Vagina (tissue), 2 donors: Measurements from ENCODE around the gene CABLES2. TPM values are rescaled to one million over a fixed set of nuclear protein-coding genes. Genes with fewer than 3 reads are reported as not detected.

Source experiments
- DNase-seq, 2 donors: peaks; one replicate each; pipeline ENCODE4 v3.0.0-alpha.2; 2017; ENCODE audit errors: extremely low spot score in 2 of 2
- H3K27ac ChIP-seq: fragments of 200-600 bp; sonication (generic); one replicate; pipeline ENCODE4 v1.5.1; 2019
- H3K27me3 ChIP-seq: fragments of 200-600 bp; sonication (generic); one replicate; pipeline ENCODE4 v1.5.1; 2019
- H3K36me3 ChIP-seq, 2 donors: fragments of 200-600 bp; sonication (generic); one replicate each; pipeline ENCODE4 v1.5.1; 2017 to 2019
- H3K4me1 ChIP-seq: fragments of 200-600 bp; sonication (generic); one replicate; pipeline ENCODE4 v1.5.1; 2019
- H3K4me3 ChIP-seq, 2 donors: fragments of 200-600 bp; sonication (generic); 1 replicate in 1 of 2; 2 replicates in 1 of 2; pipeline ENCODE4 v1.5.1; 2016 to 2019
- H3K9me3 ChIP-seq: fragments of 200-600 bp; sonication (generic); one replicate; pipeline ENCODE4 v1.5.1; 2019
- POLR2A ChIP-seq, 2 donors: fragments of 450-650 bp; IDR thresholded peaks; one replicate each; pipeline ENCODE4 v1.6.1; 2017; ENCODE audit warnings: antibody characterized with exemption in 2 of 2, mild to moderate bottlenecking in 2 of 2, moderate library complexity in 2 of 2
- POLR2AphosphoS5 ChIP-seq, 2 donors: sonication (generic); formaldehyde crosslinking; IDR thresholded peaks; one replicate each; pipeline ENCODE4 v1.9.0; 2017; ENCODE audit warnings: antibody characterized with exemption in 2 of 2, mild to moderate bottlenecking in 2 of 2, low read depth in 1 of 2; ENCODE audit not compliant: insufficient read depth in 1 of 2
- intact Hi-C: fragments of 100-400 bp; cut with DNase I; formaldehyde crosslinking; loops from one replicate; pipeline ENCODE4 v1.15.1; 2023
- total RNA-seq: library from RNA; depleted of rRNA; stranded (reverse); fragments of >200 nt; gene quantifications from one replicate; pipeline ENCODE4 v1.2.3, GENCODE V29; 2016
- TF ChIP-seq, protein P1 (sequence below), 3 experiments: fragments of 450-650 bp in 2 of 3; fragments of 200-600 bp in 1 of 3; sonication (generic) in 1 of 3; IDR thresholded peaks; one replicate each; pipeline ENCODE4 v1.5.1; 2017 to 2019; ENCODE audit warnings: antibody characterized with exemption in 3 of 3, mild to moderate bottlenecking in 2 of 3, moderate library complexity in 2 of 3

The CABLES2 gene
- total RNA-seq, 1 donor from 2014 or later: 1.5 TPM

GRCh38 chr20:62378215-62378614, 28.9 kb downstream of the CABLES2 start:
- Histone ChIP-seq H3K4me1 (peaks cover 77% of the 10 kb centered on the region), H3K36me3 (no peaks in the 10 kb centered on the region), H3K27ac (peak overlapping the region; percentile 62), H3K9me3 (no peaks in the 10 kb centered on the region), H3K4me3 (no peak overlapping the region), H3K27me3 (no peaks in the 10 kb centered on the region)
- DNase-seq: no peak
- no peak for TF ChIP-seq POLR2A (IDR thresholded peaks at IDR 0.05)
- TF ChIP-seq, protein P1, sequence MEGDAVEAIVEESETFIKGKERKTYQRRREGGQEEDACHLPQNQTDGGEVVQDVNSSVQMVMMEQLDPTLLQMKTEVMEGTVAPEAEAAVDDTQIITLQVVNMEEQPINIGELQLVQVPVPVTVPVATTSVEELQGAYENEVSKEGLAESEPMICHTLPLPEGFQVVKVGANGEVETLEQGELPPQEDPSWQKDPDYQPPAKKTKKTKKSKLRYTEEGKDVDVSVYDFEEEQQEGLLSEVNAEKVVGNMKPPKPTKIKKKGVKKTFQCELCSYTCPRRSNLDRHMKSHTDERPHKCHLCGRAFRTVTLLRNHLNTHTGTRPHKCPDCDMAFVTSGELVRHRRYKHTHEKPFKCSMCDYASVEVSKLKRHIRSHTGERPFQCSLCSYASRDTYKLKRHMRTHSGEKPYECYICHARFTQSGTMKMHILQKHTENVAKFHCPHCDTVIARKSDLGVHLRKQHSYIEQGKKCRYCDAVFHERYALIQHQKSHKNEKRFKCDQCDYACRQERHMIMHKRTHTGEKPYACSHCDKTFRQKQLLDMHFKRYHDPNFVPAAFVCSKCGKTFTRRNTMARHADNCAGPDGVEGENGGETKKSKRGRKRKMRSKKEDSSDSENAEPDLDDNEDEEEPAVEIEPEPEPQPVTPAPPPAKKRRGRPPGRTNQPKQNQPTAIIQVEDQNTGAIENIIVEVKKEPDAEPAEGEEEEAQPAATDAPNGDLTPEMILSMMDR (IDR thresholded peaks at IDR 0.05): no peak
- TF ChIP-seq POLR2AphosphoS5 (IDR thresholded peaks at IDR 0.05; ENCODE audit: insufficient read depth in 1 of 2, low read depth in 1 of 2): no peak
- intact Hi-C loops: no loop called here

DNA sequence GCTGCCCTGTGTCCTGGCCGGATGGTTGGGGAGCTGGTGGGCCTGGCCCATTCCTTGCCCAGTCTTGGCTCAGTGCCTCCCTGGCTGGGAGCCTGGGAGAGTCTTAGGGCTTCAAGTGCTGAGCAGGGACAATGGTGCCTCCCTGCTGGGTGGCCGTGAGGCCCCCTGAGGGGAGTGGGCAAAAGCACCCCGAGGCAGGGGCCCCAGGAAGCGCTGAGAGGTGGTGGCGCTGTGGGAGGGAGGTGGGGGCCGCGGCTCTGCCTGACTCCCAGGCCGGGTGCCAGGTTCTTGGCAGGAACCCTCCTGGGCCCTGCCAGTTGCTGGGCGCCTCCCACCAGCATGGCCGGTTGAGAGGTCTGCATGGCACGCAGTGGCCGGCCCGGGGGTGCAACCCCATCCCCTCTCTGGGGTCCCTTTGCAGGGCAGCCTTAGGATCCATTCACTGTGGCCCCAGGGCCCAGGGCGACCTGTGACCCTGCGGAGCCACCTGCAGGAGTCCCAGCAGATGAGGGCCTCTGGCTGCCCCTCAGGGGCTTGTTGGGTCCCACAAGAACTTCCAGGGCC, 29.4 kb downstream of the CABLES2 start:
- Histone ChIP-seq H3K9me3 (no peaks in the 10 kb centered on the region), H3K27me3 (no peaks in the 10 kb centered on the region), H3K4me3 (no peak overlapping the region), H3K27ac (peak overlapping the region; percentile 62), H3K4me1 (peaks cover 76% of the 10 kb centered on the region), H3K36me3 (no peaks in the 10 kb centered on the region)
- intact Hi-C loops: no loop called here
- no peak for DNase-seq
- TF ChIP-seq, protein P1 (IDR thresholded peaks at IDR 0.05): no peak
- TF ChIP-seq POLR2AphosphoS5 (IDR thresholded peaks at IDR 0.05; ENCODE audit: insufficient read depth in 1 of 2, low read depth in 1 of 2) (no peak), POLR2A (IDR thresholded peaks at IDR 0.05) (no peak)

GRCh38 chr20:62377064-62377461, 30.0 kb downstream of the CABLES2 start:
- H3K4me1 ChIP-seq: peaks cover 72% of the 10 kb centered on the region
- H3K4me3 ChIP-seq: no peak overlapping the region
- no peak for DNase-seq
- H3K27ac ChIP-seq: peak overlapping the region; percentile 74
- no peaks in the 10 kb centered on the region for H3K27me3 ChIP-seq
- intact Hi-C loops: no loop called here
- no peaks in the 10 kb centered on the region for H3K9me3 ChIP-seq
- H3K36me3 ChIP-seq: no peaks in the 10 kb centered on the region
- no peak for TF ChIP-seq POLR2AphosphoS5 (IDR thresholded peaks at IDR 0.05; ENCODE audit: insufficient read depth in 1 of 2, low read depth in 1 of 2)
- TF ChIP-seq, protein P1 (IDR thresholded peaks at IDR 0.05): no peak
- no peak for TF ChIP-seq POLR2A (IDR thresholded peaks at IDR 0.05)

- TF ChIP-seq POLR2AphosphoS5 (IDR thresholded peaks at IDR 0.05; ENCODE audit: insufficient read depth in 1 of 2, low read depth in 1 of 2): peak in 1 of 2 donors; percentile 46
- TF ChIP-seq POLR2A (IDR thresholded peaks at IDR 0.05): no peak
- TF ChIP-seq, protein P1 (IDR thresholded peaks at IDR 0.05): peak in 1 of 3 experiments; percentile 40
- H3K4me1 ChIP-seq: peaks cover 73% of the 10 kb centered on the region
- no peaks in the 10 kb centered on the region for H3K36me3 ChIP-seq
- no peak overlapping the region for H3K4me3 ChIP-seq
- no peaks in the 10 kb centered on the region for H3K9me3 ChIP-seq
- intact Hi-C loops: no loop called here
- H3K27ac ChIP-seq: peak overlapping the region; percentile 74
- no peaks in the 10 kb centered on the region for H3K27me3 ChIP-seq
- DNase-seq: no peak
These were observed 30.7 kb downstream of the CABLES2 start for GRCh38 chr20:62376112-62377063.
